Loucy (cell line): ENCODE measurements around the gene MYH3.

Experiments used
- H2AFZ ChIP-seq: fragments of 200-600 bp; sonication (generic); 2 replicates; pipeline ENCODE4 v1.6.0; 2016; ENCODE audit warnings: antibody characterized with exemption, mild to moderate bottlenecking, low read length, moderate library complexity
- H3F3A ChIP-seq: fragments of 200-600 bp; 2 replicates; pipeline ENCODE4 v1.6.0; 2016; ENCODE audit warnings: antibody characterized with exemption, low read depth, mild to moderate bottlenecking
- H3K27me3 ChIP-seq: fragments of 200-600 bp; sonication (generic); 2 replicates; pipeline ENCODE4 v1.6.1; 2014; ENCODE audit warnings: low read length, mild to moderate bottlenecking; ENCODE audit not compliant: insufficient read depth, poor library complexity, severe bottlenecking
- H3K36me3 ChIP-seq: fragments of 200-600 bp; sonication (generic); 2 replicates; pipeline ENCODE4 v1.6.1; 2016; ENCODE audit warnings: low read length; ENCODE audit not compliant: insufficient read depth
- H3K4me1 ChIP-seq: fragments of 200-600 bp; sonication (generic); 2 replicates; pipeline ENCODE4 v1.5.1; 2014; ENCODE audit warnings: low read length, mild to moderate bottlenecking; ENCODE audit not compliant: insufficient read depth, poor library complexity, severe bottlenecking
- H3K4me2 ChIP-seq: fragments of 200-600 bp; sonication (generic); 2 replicates; pipeline ENCODE4 v1.6.0; 2014; ENCODE audit warnings: antibody characterized with exemption, low read length, low read depth, mild to moderate bottlenecking; ENCODE audit not compliant: poor library complexity, severe bottlenecking
- H3K4me3 ChIP-seq: fragments of 200-600 bp; sonication (generic); 2 replicates; pipeline ENCODE4 v1.5.1; 2014; ENCODE audit warnings: low read length, mild to moderate bottlenecking, mixed read lengths; ENCODE audit not compliant: poor library complexity, severe bottlenecking
- H3K79me2 ChIP-seq: fragments of 200-600 bp; sonication (generic); 2 replicates; pipeline ENCODE4 v1.6.1; 2014; ENCODE audit warnings: low read length; ENCODE audit not compliant: insufficient read depth
- H3K9ac ChIP-seq: fragments of 200-600 bp; sonication (generic); 2 replicates; pipeline ENCODE4 v1.6.0; 2014; ENCODE audit warnings: mild to moderate bottlenecking, low read depth, low read length, moderate library complexity; ENCODE audit not compliant: poor library complexity, severe bottlenecking
- H3K9me2 ChIP-seq: fragments of 200-600 bp; sonication (generic); replicated peaks from 2 replicates; pipeline ENCODE4 v1.6.1; 2016; ENCODE audit warnings: low read depth, low read length, mixed read lengths
- H3K9me3 ChIP-seq: fragments of 200-600 bp; sonication (generic); 2 replicates; pipeline ENCODE4 v1.6.1; 2014; ENCODE audit warnings: mild to moderate bottlenecking, antibody characterized with exemption, low read length, low read depth; ENCODE audit not compliant: insufficient read depth
- H4K20me1 ChIP-seq: fragments of 200-600 bp; sonication (generic); 2 replicates; pipeline ENCODE4 v1.6.0; 2014; ENCODE audit warnings: antibody characterized with exemption, low read length, mild to moderate bottlenecking; ENCODE audit not compliant: insufficient read depth, poor library complexity, severe bottlenecking
- EZH2phosphoT487 ChIP-seq: fragments of 200-600 bp; IDR thresholded peaks from 2 replicates; pipeline ENCODE4 v1.6.1; 2018; ENCODE audit warnings: antibody characterized with exemption, mild to moderate bottlenecking, moderate library complexity, borderline replicate concordance
- TF ChIP-seq, protein P1 (sequence below): fragments of 200-600 bp; sonication (generic); conservative IDR thresholded peaks from 2 replicates; pipeline ENCODE4 v1.5.1; 2014; ENCODE audit warnings: mild to moderate bottlenecking, antibody characterized with exemption, low read length

MYH3 gene

DNA sequence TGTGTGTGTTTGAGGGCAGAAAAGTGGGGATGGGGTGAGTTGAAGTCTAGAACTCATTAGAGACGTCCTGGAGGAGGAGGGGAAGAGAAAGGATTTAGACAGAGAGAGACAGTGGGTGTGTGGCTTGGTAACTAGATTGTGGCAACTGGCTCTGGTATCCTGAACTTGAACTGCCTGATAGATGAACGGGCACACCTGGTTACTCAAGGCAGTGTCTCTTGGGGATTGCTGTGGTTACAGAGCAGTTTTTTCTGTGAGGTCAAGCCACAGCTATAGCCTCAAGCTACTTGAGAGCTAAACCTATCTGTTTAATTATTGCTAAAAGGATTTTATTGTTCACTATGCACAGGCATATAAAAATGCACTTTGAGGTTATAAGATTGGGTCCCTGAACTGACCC is 77.8 kb downstream of the MYH3 start:
- H3K36me3 ChIP-seq, result no peaks in the 10 kb centered on the region
- no peaks in the 10 kb centered on the region for H3K27me3 ChIP-seq
- H4K20me1 ChIP-seq, result no peaks in the 10 kb centered on the region
- no peaks in the 10 kb centered on the region for H3F3A ChIP-seq
- H3K4me1 ChIP-seq, result peaks cover 9% of the 10 kb centered on the region
- H3K9me3 ChIP-seq, result no peaks in the 10 kb centered on the region
- H3K9ac ChIP-seq, result no peak overlapping the region
- no peaks in the 10 kb centered on the region for H3K9me2 ChIP-seq
- no peak overlapping the region for H3K4me2 ChIP-seq
- H3K79me2 ChIP-seq, result no peaks in the 10 kb centered on the region
- no peak overlapping the region for H3K4me3 ChIP-seq
- peak overlapping the region; percentile 26; the same call in 1 of the 2 replicates for H2AFZ ChIP-seq
- TF ChIP-seq, protein P1, sequence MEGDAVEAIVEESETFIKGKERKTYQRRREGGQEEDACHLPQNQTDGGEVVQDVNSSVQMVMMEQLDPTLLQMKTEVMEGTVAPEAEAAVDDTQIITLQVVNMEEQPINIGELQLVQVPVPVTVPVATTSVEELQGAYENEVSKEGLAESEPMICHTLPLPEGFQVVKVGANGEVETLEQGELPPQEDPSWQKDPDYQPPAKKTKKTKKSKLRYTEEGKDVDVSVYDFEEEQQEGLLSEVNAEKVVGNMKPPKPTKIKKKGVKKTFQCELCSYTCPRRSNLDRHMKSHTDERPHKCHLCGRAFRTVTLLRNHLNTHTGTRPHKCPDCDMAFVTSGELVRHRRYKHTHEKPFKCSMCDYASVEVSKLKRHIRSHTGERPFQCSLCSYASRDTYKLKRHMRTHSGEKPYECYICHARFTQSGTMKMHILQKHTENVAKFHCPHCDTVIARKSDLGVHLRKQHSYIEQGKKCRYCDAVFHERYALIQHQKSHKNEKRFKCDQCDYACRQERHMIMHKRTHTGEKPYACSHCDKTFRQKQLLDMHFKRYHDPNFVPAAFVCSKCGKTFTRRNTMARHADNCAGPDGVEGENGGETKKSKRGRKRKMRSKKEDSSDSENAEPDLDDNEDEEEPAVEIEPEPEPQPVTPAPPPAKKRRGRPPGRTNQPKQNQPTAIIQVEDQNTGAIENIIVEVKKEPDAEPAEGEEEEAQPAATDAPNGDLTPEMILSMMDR, result no peak
- no peak for TF ChIP-seq EZH2phosphoT487
